Stimulated activated memory B cell treated with anti-CD40 and anti-IgM and Interleukin-4, amounts not matched to agents 10 μg/mL and 1 μg/mL and 100 μg/mL, for 72 hours (primary cell): ENCODE data around the gene RARG.

Experiments
- ATAC-seq: fragments of 150-1000 bp; cut with Tn5 transposase; 2 replicates; pipeline ENCODE4 v1.10.0; 2021
- H3K27ac Mint-ChIP-seq: one replicate; pipeline ENCODE4 v1.8.0; 2022; ENCODE audit warnings: mild to moderate bottlenecking, mixed read lengths
- H3K27me3 Mint-ChIP-seq: one replicate; pipeline ENCODE4 v1.8.0; 2022; ENCODE audit warnings: mixed read lengths
- H3K36me3 Mint-ChIP-seq: one replicate; pipeline ENCODE4 v1.8.0; 2022; ENCODE audit warnings: mixed read lengths
- H3K4me1 Mint-ChIP-seq: one replicate; pipeline ENCODE4 v1.8.0; 2022; ENCODE audit warnings: mixed read lengths
- H3K4me3 Mint-ChIP-seq: one replicate; pipeline ENCODE4 v1.8.0; 2022; ENCODE audit warnings: mild to moderate bottlenecking, moderate library complexity, mixed read lengths
- H3K9me3 Mint-ChIP-seq: one replicate; pipeline ENCODE4 v1.8.0; 2022; ENCODE audit warnings: mixed read lengths

Gene RARG

DNA sequence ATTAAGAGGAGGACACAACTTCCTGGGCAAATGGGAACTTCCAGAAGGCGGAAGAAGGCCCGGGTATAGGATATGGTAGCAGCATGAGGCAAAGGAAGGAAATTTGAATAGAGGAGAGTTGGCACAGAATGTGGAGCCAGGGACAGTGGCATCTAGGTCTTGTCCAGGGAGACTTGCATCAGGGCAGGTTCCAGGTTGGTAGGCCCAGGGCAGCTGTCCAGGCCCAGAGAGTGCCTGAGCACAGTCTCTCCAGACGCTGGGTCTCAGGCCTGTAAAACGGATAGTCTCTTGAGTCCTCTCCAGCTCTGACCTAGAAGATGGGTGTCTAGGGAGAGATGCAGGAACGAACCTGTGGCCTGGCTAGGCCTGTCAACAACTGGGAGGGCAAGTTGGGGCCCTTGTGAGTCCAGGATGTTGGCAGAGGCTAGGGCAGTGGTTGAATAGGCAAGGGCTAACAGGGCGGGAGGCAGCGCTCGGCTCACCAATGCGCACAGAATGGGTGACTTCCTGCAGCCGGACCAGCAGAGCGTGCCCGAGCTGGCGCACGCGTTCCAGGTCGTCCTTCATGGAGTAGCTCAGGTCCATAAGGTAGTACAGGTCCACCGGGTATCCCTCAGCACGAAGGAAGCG is 34.9 kb downstream of the RARG start:
- peak overlapping the region; percentile 28 for H3K27ac Mint-ChIP-seq
- H3K4me1 Mint-ChIP-seq = peaks cover 60% of the 10 kb centered on the region
- H3K4me3 Mint-ChIP-seq = no peak overlapping the region
- no peak for ATAC-seq
- H3K27me3 Mint-ChIP-seq = no peaks in the 10 kb centered on the region
- H3K9me3 Mint-ChIP-seq = no peaks in the 10 kb centered on the region
- peaks cover 70% of the 10 kb centered on the region for H3K36me3 Mint-ChIP-seq

GRCh38 chr12:53196486-53196885 is 35.5 kb downstream of the RARG start:
- Mint-ChIP-seq H3K4me1 (peaks cover 64% of the 10 kb centered on the region), H3K36me3 (peaks cover 77% of the 10 kb centered on the region), H3K9me3 (no peaks in the 10 kb centered on the region), H3K27ac (peak overlapping the region; percentile 28), H3K4me3 (no peak overlapping the region), H3K27me3 (no peaks in the 10 kb centered on the region)
- ATAC-seq = no peak

DNA sequence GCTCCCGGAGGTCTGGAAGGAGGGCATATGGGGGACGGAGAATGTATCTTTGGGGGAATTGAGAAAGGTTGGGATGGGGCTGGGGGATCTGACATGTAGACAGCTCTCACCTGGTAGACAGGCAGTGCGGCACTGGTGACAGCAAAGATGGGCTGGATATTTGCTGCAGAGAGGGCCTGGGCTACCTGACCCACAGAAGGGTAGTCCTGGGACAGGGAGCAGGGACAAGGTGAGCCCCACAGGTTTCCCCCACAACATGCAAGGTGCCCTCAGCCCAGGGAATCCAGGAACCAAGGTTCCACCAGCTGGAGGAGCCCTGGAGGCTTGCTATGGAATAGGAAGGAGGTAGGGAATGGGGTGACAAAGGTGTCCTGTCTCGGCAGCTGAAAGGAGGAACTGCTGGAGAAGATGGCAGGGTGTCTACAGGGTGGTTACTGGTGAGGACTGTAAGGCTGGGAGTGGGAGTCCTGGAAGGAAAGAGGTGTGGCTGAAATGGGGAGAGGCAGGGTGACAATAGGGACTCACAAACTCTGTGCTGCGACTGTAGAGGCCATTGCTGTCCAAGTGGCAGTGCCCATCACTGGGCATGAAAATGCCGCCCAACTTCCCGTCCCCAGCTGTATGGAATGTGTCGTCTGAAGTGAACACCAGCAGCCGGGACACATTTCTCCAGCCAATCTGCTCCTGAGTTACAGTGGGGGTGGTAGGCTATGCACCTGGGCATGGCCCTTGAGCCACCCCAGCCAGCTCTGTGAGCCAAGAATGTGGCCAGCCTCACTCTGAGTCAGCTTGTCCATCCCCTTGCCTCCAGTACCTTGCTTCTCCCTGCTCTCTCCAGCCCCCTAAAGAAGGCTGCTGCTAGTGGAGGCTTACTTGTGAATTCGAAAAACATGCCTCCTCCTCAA is 36.2 kb downstream of the RARG start:
- Mint-ChIP-seq H3K4me3 (no peak overlapping the region), H3K9me3 (no peaks in the 10 kb centered on the region), H3K27ac (peak overlapping the region; percentile 40), H3K36me3 (peaks cover 78% of the 10 kb centered on the region), H3K27me3 (no peaks in the 10 kb centered on the region), H3K4me1 (peaks cover 62% of the 10 kb centered on the region)
- no peak for ATAC-seq

DNA sequence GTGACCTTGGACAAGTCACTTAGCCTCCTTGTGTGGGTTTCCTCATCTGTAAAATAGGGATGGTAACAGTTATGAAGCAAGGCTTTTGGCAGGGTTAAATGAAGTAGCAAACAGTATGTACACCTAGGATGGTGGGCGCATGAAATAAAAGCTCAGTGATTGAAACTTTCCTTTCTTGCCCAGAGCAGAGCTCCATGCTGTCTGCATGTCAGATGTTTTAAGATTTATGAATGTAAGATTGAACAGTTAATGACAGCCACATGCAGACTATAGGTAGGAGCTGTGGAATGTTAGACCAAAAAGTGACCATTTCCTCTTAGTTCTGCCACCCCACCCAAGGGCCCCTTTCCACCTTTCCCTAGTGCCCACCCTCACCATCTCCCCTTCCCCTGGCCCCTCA is 37.0 kb downstream of the RARG start:
- no peaks in the 10 kb centered on the region for H3K27me3 Mint-ChIP-seq
- H3K36me3 Mint-ChIP-seq = peaks cover 76% of the 10 kb centered on the region
- H3K27ac Mint-ChIP-seq = peak overlapping the region; percentile 40
- H3K4me3 Mint-ChIP-seq = no peak overlapping the region
- H3K4me1 Mint-ChIP-seq = peaks cover 60% of the 10 kb centered on the region
- ATAC-seq = no peak
- H3K9me3 Mint-ChIP-seq = no peaks in the 10 kb centered on the region

DNA sequence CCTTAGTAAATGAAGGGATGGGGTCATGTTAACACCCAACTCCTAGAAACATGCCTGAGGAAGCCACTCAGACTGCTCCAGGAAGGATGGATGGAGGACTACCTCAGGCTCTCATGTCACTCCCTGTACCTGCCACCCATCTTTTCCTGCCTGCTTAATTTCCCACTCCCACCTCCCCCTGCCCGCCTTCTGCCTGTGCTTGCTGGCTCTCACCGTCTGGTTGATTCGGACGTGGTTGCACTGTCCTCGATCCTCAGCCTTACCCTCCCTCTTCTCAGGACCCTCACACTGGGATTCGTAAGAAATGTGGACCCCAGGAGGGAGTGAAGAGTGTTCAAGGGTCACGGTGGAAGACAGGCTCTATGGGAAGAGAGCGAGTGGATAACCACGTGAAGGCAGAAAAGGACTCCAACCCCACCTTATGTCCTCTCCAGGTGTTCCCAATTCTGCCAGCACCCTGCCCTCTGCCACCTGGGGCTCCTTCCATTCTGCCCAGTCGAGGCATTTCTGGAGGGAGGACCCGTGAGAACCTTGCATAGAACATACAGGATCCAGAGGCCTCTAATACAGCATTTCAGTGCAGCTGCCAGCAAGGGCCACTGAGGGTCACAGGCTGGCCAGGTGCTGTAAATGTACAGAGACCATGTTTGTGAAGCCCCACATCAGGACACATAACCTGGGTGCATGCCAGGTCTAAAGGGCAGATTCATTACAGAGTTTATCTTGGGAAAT is 37.9 kb downstream of the RARG start:
- Mint-ChIP-seq H3K27me3 (no peaks in the 10 kb centered on the region), H3K4me3 (no peak overlapping the region), H3K27ac (no peak overlapping the region), H3K4me1 (peaks cover 56% of the 10 kb centered on the region), H3K9me3 (no peaks in the 10 kb centered on the region), H3K36me3 (peaks cover 75% of the 10 kb centered on the region)
- no peak for ATAC-seq

DNA sequence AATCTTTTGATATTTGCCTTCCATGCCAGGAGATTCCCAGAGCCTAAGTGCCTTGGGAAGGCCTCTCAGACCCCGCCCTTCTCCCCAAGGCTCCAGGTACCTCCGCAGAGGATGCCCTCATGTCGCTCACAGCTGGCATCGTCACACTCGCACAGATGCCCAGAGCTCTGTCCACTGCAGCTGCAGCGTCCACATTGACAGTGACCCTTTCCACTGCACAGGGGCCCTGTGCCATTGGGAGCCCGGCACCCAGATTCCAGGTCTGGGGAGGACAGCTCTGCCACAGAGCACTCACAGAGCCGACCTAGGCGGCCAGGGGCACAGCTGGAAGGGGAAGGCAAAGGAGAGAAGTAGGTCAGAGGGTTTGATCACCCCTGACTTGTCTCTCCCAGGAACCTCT is 39.0 kb downstream of the RARG start:
- peaks cover 78% of the 10 kb centered on the region for H3K36me3 Mint-ChIP-seq
- peaks cover 45% of the 10 kb centered on the region for H3K4me1 Mint-ChIP-seq
- ATAC-seq = no peak
- no peak overlapping the region for H3K4me3 Mint-ChIP-seq
- no peaks in the 10 kb centered on the region for H3K9me3 Mint-ChIP-seq
- no peaks in the 10 kb centered on the region for H3K27me3 Mint-ChIP-seq
- no peak overlapping the region for H3K27ac Mint-ChIP-seq

DNA sequence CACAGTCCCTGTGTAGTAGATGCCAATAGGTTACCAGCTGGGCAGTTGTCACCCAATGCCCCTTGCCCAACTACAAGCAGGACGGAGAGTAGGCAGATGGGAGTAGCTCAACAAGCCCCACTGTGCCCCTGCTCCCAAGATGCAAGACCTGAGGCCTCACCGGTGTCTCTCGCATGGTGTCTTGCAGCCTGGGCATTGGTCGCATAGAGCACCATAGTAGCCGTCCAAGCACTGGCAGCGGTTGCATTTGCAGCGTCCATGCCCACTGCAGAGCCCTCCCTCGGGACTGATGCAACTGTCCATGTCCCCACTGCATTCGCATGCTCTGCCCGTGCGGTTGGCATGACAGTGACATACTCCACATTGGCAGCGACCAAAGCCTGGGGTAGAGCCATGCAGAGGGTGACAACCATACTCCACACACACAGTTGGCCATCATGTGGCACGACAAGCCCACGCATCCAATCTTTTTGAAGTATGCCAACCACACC is 39.4 kb downstream of the RARG start:
- Mint-ChIP-seq H3K4me3 (no peak overlapping the region), H3K4me1 (peaks cover 41% of the 10 kb centered on the region), H3K36me3 (peaks cover 80% of the 10 kb centered on the region), H3K27me3 (no peaks in the 10 kb centered on the region), H3K9me3 (no peaks in the 10 kb centered on the region), H3K27ac (no peak overlapping the region)
- no peak for ATAC-seq

DNA sequence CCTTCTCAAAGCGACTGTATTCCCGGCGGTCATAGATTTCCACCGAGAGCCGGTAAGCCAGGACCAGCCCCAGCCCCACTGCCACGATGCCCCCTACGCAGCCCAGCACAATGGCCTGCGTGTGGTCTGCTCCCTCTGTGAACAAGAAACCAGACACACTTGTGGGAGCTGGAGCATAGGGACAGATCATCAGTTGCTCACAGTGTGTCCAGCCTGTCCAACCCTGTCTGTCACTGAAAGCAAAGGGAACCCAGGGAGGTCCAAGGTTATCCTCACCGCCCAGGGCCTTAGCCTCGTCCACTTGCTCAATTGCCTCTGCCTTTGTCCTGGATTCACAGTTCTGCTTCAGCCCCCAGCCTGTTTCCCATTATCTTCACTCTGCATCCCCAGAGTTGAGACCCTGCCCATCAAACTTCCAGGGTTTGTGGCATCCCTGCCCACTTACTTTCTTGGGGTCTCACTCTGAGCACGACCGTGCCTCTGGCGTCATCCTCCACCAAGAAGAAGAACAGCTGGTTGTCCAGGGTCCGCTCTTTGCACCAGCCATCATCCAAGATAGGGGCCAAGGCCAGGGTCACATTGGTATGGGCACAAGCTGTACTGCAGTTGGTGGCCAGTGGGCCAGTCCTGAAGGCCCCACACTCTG is 40.0 kb downstream of the RARG start:
- Mint-ChIP-seq H3K9me3 (no peaks in the 10 kb centered on the region), H3K27ac (no peak overlapping the region), H3K36me3 (peaks cover 83% of the 10 kb centered on the region), H3K4me1 (peaks cover 38% of the 10 kb centered on the region), H3K4me3 (no peak overlapping the region), H3K27me3 (no peaks in the 10 kb centered on the region)
- ATAC-seq = no peak

GRCh38 chr12:53191096-53191884 is 40.7 kb downstream of the RARG start:
- peaks cover 31% of the 10 kb centered on the region for H3K4me1 Mint-ChIP-seq
- H3K36me3 Mint-ChIP-seq = peaks cover 83% of the 10 kb centered on the region
- no peaks in the 10 kb centered on the region for H3K27me3 Mint-ChIP-seq
- H3K4me3 Mint-ChIP-seq = no peak overlapping the region
- H3K27ac Mint-ChIP-seq = no peak overlapping the region
- no peak for ATAC-seq
- H3K9me3 Mint-ChIP-seq = no peaks in the 10 kb centered on the region

GRCh38 chr12:53190108-53190729 is 41.8 kb downstream of the RARG start:
- peak; percentile 79 for ATAC-seq
- no peaks in the 10 kb centered on the region for H3K27me3 Mint-ChIP-seq
- H3K27ac Mint-ChIP-seq = peak overlapping the region; percentile 17
- H3K4me1 Mint-ChIP-seq = peaks cover 39% of the 10 kb centered on the region
- peaks cover 85% of the 10 kb centered on the region for H3K36me3 Mint-ChIP-seq
- H3K4me3 Mint-ChIP-seq = no peak overlapping the region
- H3K9me3 Mint-ChIP-seq = no peaks in the 10 kb centered on the region

- Mint-ChIP-seq H3K4me3 (no peak overlapping the region), H3K27me3 (no peaks in the 10 kb centered on the region), H3K27ac (no peak overlapping the region), H3K9me3 (no peaks in the 10 kb centered on the region), H3K4me1 (peaks cover 56% of the 10 kb centered on the region), H3K36me3 (peaks cover 81% of the 10 kb centered on the region)
- ATAC-seq = no peak
Observed at GRCh38 chr12:53187145-53187899, 44.7 kb downstream of the RARG start.

GRCh38 chr12:53186745-53187144 is 45.3 kb downstream of the RARG start:
- Mint-ChIP-seq H3K4me3 (no peak overlapping the region), H3K4me1 (peaks cover 56% of the 10 kb centered on the region), H3K27me3 (no peaks in the 10 kb centered on the region), H3K36me3 (peaks cover 81% of the 10 kb centered on the region), H3K9me3 (no peaks in the 10 kb centered on the region), H3K27ac (no peak overlapping the region)
- no peak for ATAC-seq

- H3K4me1 Mint-ChIP-seq = peaks cover 57% of the 10 kb centered on the region
- no peaks in the 10 kb centered on the region for H3K27me3 Mint-ChIP-seq
- ATAC-seq = no peak
- no peak overlapping the region for H3K4me3 Mint-ChIP-seq
- H3K36me3 Mint-ChIP-seq = peaks cover 77% of the 10 kb centered on the region
- H3K9me3 Mint-ChIP-seq = no peaks in the 10 kb centered on the region
- no peak overlapping the region for H3K27ac Mint-ChIP-seq
Observed at GRCh38 chr12:53185582-53186153, 46.3 kb downstream of the RARG start.
